Measurements from ENCODE around the gene ZNF275. TPM values are rescaled to one million over a fixed set of nuclear protein-coding genes. Genes with fewer than 3 reads are reported as not detected.
"Not testable (repeated sequence)": the region's sequence is repeated elsewhere in the genome, so short reads cannot be mapped to it uniquely, and the experiment has no call there.

Gene ZNF275
- total and polyA plus RNA-seq, 2 of the 4 experiments (the other 2 are of a cell fraction) = 6.6 to 9.7 TPM

DNA sequence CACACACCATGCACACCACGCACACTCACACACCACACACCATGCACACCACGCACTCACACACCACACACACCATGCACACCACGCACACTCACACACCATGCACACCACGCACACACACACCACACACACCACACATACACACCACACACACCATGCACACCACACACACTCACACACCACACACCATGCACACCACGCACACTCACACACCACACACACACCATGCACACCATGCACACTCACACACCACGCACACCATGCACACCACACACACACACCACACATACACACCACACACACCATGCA lies 55.5 kb downstream of the ZNF275 start:
- dilution Hi-C loops (cut with HindIII; ENCODE audit: low sequenced_read_pairs, unreplicated experiment); H2AK9ac ChIP-seq (replicated peaks; ENCODE audit: low read depth, low read length, poor library complexity); H4K5ac ChIP-seq (ENCODE audit: low read depth, low read length); H2BK5ac ChIP-seq (ENCODE audit: low read depth, low read length, poor library complexity, severe bottlenecking); H3K14ac ChIP-seq (replicated peaks; ENCODE audit: low read depth, low read length); H3K27ac ChIP-seq (ENCODE audit: insufficient read depth, low read length); in situ Hi-C loops (cut with MboI; ENCODE audit: low sequenced_read_pairs); H2BK15ac ChIP-seq (ENCODE audit: low read depth, low read length); H3K4me1 ChIP-seq (ENCODE audit: control insufficient read depth, insufficient read depth, low read length); H2BK20ac ChIP-seq (ENCODE audit: low read depth, low read length); H2BK120ac ChIP-seq (ENCODE audit: low read depth, low read length); H3K9me3 ChIP-seq (ENCODE audit: control insufficient read depth, insufficient read depth, low read length); H3K79me1 ChIP-seq (ENCODE audit: low read depth in 1 of 2, low read length in 2 of 2); H4K8ac ChIP-seq (ENCODE audit: low read depth in 2 of 2, low read length in 2 of 2); H3K9ac ChIP-seq (ENCODE audit: low read depth, low read length); H2AFZ ChIP-seq (replicated peaks; ENCODE audit: low read length, poor library complexity); intact Hi-C loops (cut with micrococcal nuclease); H3K18ac ChIP-seq (ENCODE audit: low read depth, low read length); H3K9me1 ChIP-seq (ENCODE audit: insufficient read depth, low read length); H4K91ac ChIP-seq (ENCODE audit: insufficient read depth, low read depth, low read length); H3K4me2 ChIP-seq (ENCODE audit: low read depth, low read length); H3K23ac ChIP-seq (ENCODE audit: low read depth, low read length); H2AK5ac ChIP-seq (ENCODE audit: low read depth, low read length); H4K20me1 ChIP-seq (ENCODE audit: insufficient read depth, low read length); POLR2A ChIA-PET (ENCODE audit: unreplicated experiment); H3K56ac ChIP-seq (ENCODE audit: extremely low read depth, insufficient read depth, low read length); H3K4me3 ChIP-seq (ENCODE audit: insufficient read depth, low read depth, low read length); H3K4ac ChIP-seq (ENCODE audit: low read depth, low read length); BruUV-seq (replicated peaks); ATAC-seq (ENCODE audit: low read depth); CTCF ChIA-PET; H3K36me3 ChIP-seq (ENCODE audit: control insufficient read depth, insufficient read depth, low read length); DNase-seq: not testable (repeated sequence)
- peaks cover 11% of the 10 kb centered on the region for H3K27me3 ChIP-seq (ENCODE audit: control insufficient read depth, insufficient read depth, low read length)
- WGBS, 2 experiments (ENCODE audit: extremely low coverage in 2 of 2, insufficient read length in 1 of 2) = no CpG with 5 or more reads among the region's 6 CpGs
